HG02571 (cell line): ENCODE results near the gene C15orf61.

ENCODE experiments used
- ATAC-seq: cut with Tn5 transposase; IDR thresholded peaks from one replicate; pipeline ENCODE4 v1.9.1; 2021; ENCODE audit warnings: mild to moderate bottlenecking, moderate library complexity; ENCODE audit not compliant: unreplicated experiment

C15orf61 gene

DNA sequence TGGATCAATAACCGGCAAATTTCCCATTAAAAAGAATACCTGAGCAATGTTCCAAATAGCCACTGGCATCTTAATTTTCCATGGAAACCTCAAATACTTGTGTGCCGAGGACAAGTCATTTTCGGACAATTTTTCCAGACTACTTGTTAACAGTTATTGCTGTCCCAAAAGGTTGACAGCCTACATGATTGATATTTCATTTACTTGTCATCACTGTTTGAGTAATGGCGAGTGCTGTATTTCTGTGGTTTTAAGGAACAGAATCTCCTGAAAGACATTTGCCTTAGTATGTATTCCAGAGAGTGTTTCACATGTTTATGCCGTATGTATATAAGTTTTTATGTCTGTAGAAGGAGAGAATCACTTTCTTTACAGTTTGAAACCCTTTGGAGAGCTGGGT, 58.2 kb downstream of the C15orf61 start:
- no peak for ATAC-seq
